GM12875 (cell line): ENCODE results near the gene TBC1D25.
"Not testable (repeated sequence)": the region's sequence is repeated elsewhere in the genome, so short reads cannot be mapped to it uniquely, and the experiment has no call there.

ENCODE experiments used
- H3K4me3 ChIP-seq: one replicate; pipeline ENCODE4 v1.5.1; 2011; ENCODE audit warnings: low read depth, low read length, control low read depth
- TF ChIP-seq, protein P1 (sequence below): IDR thresholded peaks from 2 replicates; pipeline ENCODE4 v1.5.1; 2011; ENCODE audit warnings: low read depth, mild to moderate bottlenecking, control low read depth, inconsistent platforms, low read length, moderate library complexity, borderline replicate concordance; ENCODE audit not compliant: insufficient read depth

Gene TBC1D25

DNA sequence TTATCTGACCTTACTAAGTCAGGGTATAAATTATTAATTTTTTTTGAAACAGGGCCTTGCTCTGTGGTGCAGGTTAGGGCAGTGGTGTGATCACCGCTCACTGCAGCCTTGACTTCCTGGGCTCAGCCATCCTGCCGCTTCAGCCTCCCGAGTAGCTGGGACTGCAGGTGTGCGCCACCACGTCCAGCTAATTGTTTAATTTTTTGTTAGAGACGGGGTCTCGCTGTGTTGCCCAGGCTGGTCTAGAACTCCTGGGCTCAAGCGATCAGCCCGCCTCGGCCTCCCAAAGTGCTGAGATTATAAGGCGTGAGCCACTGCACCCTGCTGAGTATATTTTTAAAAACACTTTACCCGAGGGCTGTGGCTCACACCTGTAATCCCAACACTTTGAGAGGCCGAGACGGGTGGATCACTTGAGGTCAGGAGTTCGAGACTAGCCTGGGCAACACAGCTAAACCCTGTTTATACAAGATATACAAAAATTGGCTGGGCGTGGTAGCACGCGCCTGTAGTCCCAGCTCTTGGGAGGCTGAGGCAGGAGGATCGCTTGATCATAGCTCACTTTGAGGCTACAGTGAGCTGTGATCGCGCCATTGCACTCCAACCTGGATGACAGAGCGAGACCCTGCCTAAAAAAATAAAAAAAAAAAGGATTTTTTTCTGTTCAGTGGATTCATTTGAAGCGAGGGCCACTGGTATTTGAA is 721 bp upstream of the TBC1D25 start:
- TF ChIP-seq, protein P1, sequence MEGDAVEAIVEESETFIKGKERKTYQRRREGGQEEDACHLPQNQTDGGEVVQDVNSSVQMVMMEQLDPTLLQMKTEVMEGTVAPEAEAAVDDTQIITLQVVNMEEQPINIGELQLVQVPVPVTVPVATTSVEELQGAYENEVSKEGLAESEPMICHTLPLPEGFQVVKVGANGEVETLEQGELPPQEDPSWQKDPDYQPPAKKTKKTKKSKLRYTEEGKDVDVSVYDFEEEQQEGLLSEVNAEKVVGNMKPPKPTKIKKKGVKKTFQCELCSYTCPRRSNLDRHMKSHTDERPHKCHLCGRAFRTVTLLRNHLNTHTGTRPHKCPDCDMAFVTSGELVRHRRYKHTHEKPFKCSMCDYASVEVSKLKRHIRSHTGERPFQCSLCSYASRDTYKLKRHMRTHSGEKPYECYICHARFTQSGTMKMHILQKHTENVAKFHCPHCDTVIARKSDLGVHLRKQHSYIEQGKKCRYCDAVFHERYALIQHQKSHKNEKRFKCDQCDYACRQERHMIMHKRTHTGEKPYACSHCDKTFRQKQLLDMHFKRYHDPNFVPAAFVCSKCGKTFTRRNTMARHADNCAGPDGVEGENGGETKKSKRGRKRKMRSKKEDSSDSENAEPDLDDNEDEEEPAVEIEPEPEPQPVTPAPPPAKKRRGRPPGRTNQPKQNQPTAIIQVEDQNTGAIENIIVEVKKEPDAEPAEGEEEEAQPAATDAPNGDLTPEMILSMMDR: no peak
- no peak overlapping the region for H3K4me3 ChIP-seq

GRCh38 chrX:48540028-48540375 is 488 bp downstream of the TBC1D25 start:
- TF ChIP-seq, protein P1: no peak
- H3K4me3 ChIP-seq: peak overlapping the region; percentile 63

- H3K4me3 ChIP-seq: peak overlapping the region; percentile 63
- TF ChIP-seq, protein P1: no peak
These were observed 966 bp downstream of the TBC1D25 start for GRCh38 chrX:48540480-48540879.

DNA sequence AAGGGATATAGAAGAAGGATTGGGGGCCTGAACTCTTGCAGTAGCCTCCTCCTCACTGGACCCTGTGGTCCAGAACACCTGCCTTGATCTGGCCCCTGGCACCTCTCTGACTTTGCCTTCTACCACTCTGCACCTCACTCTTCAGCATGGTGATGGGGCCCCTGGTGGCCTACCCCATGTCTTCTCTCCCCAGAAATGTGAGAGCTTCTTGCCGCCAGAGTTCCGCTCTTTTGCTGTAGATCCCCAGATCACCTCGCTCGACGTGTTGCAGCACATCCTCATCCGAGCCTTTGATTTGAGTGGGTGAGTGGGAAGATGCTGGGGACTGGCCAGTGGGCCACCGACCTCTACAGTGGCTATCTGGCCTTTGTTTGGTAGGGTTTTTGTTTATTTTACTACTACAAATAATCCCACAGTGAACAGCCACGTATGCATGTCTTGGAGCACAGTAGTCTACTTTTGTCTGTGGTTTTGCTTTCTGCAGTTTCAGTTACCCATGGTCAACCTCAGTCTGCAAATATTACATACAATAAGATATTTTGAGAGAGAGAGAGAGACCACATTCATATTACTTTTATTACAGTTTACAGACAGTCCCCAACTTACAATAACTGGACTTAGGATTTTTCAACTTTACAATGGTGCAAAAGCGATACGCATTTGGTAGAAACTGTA is 1.8 kb downstream of the TBC1D25 start:
- TF ChIP-seq, protein P1: 0 out of 2 replicates have a peak, but pooled peaks have one; percentile 15
- peak overlapping the region; percentile 63 for H3K4me3 ChIP-seq

- no peak overlapping the region for H3K4me3 ChIP-seq
- TF ChIP-seq, protein P1: no peak
These were observed 9.4 kb downstream of the TBC1D25 start for GRCh38 chrX:48548871-48549270.

DNA sequence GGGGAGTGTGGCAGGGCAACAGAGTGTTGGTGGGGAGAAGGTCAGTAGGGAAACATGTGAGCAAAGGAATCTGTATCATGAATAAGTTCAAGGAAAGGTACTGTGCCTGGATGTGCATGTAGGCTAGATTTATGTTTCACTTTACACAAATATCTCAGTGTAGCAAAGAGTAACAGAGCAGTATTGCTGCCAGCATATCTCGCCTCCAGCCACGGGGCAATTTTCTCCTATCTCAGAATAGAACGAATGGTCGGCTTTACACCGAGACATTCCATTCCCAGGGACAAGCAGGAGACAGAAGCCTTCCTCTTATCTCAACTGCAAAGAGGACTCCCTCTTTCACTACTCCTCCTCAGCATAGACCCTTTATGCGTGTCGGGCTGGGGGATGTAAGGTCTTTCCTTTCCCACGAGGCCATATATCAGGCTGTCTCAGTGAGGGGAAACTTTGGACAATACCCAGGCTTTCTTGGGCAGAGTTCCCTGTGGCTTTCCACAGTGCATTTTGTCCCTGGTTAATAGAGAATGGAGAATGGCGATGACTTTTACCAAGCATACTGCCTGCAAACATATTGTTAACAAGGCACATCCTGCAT is 16.3 kb downstream of the TBC1D25 start:
- not testable (repeated sequence) for H3K4me3 ChIP-seq

DNA sequence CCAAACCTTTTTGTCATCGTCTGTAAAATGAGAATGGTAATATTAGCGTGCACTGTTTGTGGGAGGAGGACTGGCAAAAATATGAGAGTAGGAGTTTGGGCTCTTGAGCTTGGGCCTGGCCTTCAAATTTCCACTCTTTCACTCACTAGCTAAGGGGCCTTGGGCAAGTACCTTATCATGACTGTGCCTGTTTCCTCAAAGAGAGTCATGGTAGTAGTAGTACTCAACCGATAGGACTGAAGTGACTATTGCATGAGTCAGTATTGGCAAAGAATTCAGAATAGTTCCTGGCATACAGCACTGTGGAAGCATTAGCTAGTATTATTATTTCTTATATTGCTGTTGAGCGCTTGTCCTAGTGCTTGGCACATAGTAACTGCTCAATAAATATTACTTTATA is 18.8 kb downstream of the TBC1D25 start:
- TF ChIP-seq, protein P1: no peak
- H3K4me3 ChIP-seq: no peak overlapping the region
